ENCODE results near the gene SOX13.

Gene SOX13

GRCh38 chr1:204108312-204109141 lies 35.6 kb downstream of the SOX13 start:
- no peak for DNase-seq (ENCODE audit: low read depth)

- no peak for DNase-seq (ENCODE audit: low read depth)
Observed at GRCh38 chr1:204110894-204111633, 38.1 kb downstream of the SOX13 start.

- no peak for DNase-seq (ENCODE audit: low read depth)
Observed at GRCh38 chr1:204112876-204113730, 40.2 kb downstream of the SOX13 start.

- peak; percentile 43 for DNase-seq (ENCODE audit: low read depth)
Observed at GRCh38 chr1:204113896-204114295, 41.0 kb downstream of the SOX13 start.

GRCh38 chr1:204114606-204115005 lies 41.7 kb downstream of the SOX13 start:
- DNase-seq (ENCODE audit: low read depth): no peak

- no peak for DNase-seq (ENCODE audit: low read depth)
Observed at GRCh38 chr1:204115116-204115515, 42.2 kb downstream of the SOX13 start.

- no peak for DNase-seq (ENCODE audit: low read depth)
Observed at GRCh38 chr1:204116539-204116938, 43.6 kb downstream of the SOX13 start.

- DNase-seq (ENCODE audit: low read depth): no peak
Observed at GRCh38 chr1:204121840-204122555, 49.1 kb downstream of the SOX13 start.

- DNase-seq (ENCODE audit: low read depth): no peak
Observed at GRCh38 chr1:204123376-204123775, 50.5 kb downstream of the SOX13 start.

- no peak for DNase-seq (ENCODE audit: low read depth)
Observed at GRCh38 chr1:204124639-204125038, 51.7 kb downstream of the SOX13 start.

- no peak for DNase-seq (ENCODE audit: low read depth)
Observed at GRCh38 chr1:204125759-204126351, 52.9 kb downstream of the SOX13 start.

GRCh38 chr1:204126386-204126785 lies 53.5 kb downstream of the SOX13 start:
- DNase-seq (ENCODE audit: low read depth): no peak

- no peak for DNase-seq (ENCODE audit: low read depth)
Observed at GRCh38 chr1:204126956-204127355, 54.0 kb downstream of the SOX13 start.

GRCh38 chr1:204127597-204128242 lies 54.8 kb downstream of the SOX13 start:
- peak; percentile 73 for DNase-seq (ENCODE audit: low read depth)

GRCh38 chr1:204128464-204128963 lies 55.6 kb downstream of the SOX13 start:
- no peak for DNase-seq (ENCODE audit: low read depth)

GRCh38 chr1:204128964-204129896 lies 56.3 kb downstream of the SOX13 start:
- DNase-seq (ENCODE audit: low read depth): peak; percentile 46

GRCh38 chr1:204130178-204130577 lies 57.3 kb downstream of the SOX13 start:
- no peak for DNase-seq (ENCODE audit: low read depth)

- peak; percentile 86 for DNase-seq (ENCODE audit: low read depth)
Observed at GRCh38 chr1:204130981-204131892, 58.3 kb downstream of the SOX13 start.

Measured in amniotic epithelial cell (primary cell).